K562 (cell line): ENCODE measurements around the gene KLHL34. TPM values are rescaled to one million over a fixed set of nuclear protein-coding genes. Genes with fewer than 3 reads are reported as not detected.

Experiments used
- ATAC-seq: fragments of 200-7000 bp; cut with Tn5 transposase; 3 replicates; pipeline ENCODE4 v1.9.1; 2020; ENCODE audit warnings: moderate library complexity
- BruUV-seq: library from RNA; stranded (reverse); fragments of 400-500 nt; replicated peaks from 2 replicates; lab custom pipeline; 2021; lab: Mats Ljungman, UMichigan
- CTCF ChIA-PET: fragments of 300-600 bp; formaldehyde crosslinking; extraction: SDS; loops from one replicate; lab custom pipeline; 2021; ENCODE audit warnings: low intra/inter-chr PET ratio; lab: Yijun Ruan, JAX
- POLR2A ChIA-PET: fragments of 300-600, 350-650 bp; sonication (Branson Sonifier 250); formaldehyde crosslinking; extraction: SDS; loops from one replicate; lab custom pipeline; 2021; ENCODE audit warnings: antibody characterized with exemption, inconsistent platforms; lab: Yijun Ruan, JAX
- DNase-seq, 4 experiments: peaks; one replicate each; pipeline versions ENCODE4 v3.0.0 to v3.0.0-alpha.2; 2011 to 2018; ENCODE audit warnings: low spot score in 3 of 4, mixed read lengths in 3 of 4; ENCODE audit errors: extremely low read depth in 1 of 4
- FAIRE-seq: peaks from 2 replicates; lab custom pipeline; 2011; peaks lifted over from hg19 to GRCh38; lab: Jason Lieb, UNC
- H2AFZ ChIP-seq: 2 replicates; pipeline ENCODE4 v1.6.0; 2011; ENCODE audit warnings: low read depth, low read length, control low read depth, inconsistent platforms
- H3K27ac ChIP-seq: fragments of 200-600 bp; 3 replicates; pipeline ENCODE4 v1.8.0; 2011; ENCODE audit warnings: low read depth, mild to moderate bottlenecking, control low read depth, inconsistent platforms, low read length, moderate library complexity, mixed read lengths; ENCODE audit errors: extremely low read depth
- H3K27me3 ChIP-seq, 2 experiments: fragments of 300-600 bp in 1 of 2; 2 replicates in 1 of 2; 3 replicates in 1 of 2; pipeline versions ENCODE4 v1.6.0 to v1.8.0; 2011; ENCODE audit warnings: inconsistent platforms in 2 of 2, low read length in 2 of 2, mild to moderate bottlenecking in 1 of 2, mixed read lengths in 1 of 2, moderate library complexity in 1 of 2; ENCODE audit not compliant: control insufficient read depth in 2 of 2, insufficient read depth in 2 of 2
- H3K36me3 ChIP-seq: fragments of 300-600 bp; 3 replicates; pipeline ENCODE4 v1.8.0; 2011; ENCODE audit warnings: mild to moderate bottlenecking, low read length, inconsistent platforms; ENCODE audit not compliant: control insufficient read depth, insufficient read depth
- H3K4me1 ChIP-seq, 2 experiments: fragments of 200-600 bp in 1 of 2; replicated peaks in 1 of 2; 2 replicates in 1 of 2; 3 replicates in 1 of 2; pipeline versions ENCODE4 v1.5.1 to v1.8.0; 2011; ENCODE audit warnings: inconsistent platforms in 2 of 2, low read length in 2 of 2, mild to moderate bottlenecking in 1 of 2, mixed read lengths in 1 of 2, moderate library complexity in 1 of 2; ENCODE audit not compliant: control insufficient read depth in 2 of 2, insufficient read depth in 2 of 2
- H3K4me2 ChIP-seq: 2 replicates; pipeline ENCODE4 v1.6.1; 2011; ENCODE audit warnings: low read length, control low read depth, inconsistent platforms, mixed read lengths; ENCODE audit not compliant: insufficient read depth
- H3K4me3 ChIP-seq: fragments of 200-600 bp; sonication (generic), shearing (Covaris generic); 2 replicates; pipeline ENCODE4 v1.5.1; 2016; ENCODE audit warnings: control low read depth, inconsistent platforms
- H3K79me2 ChIP-seq: fragments of 200-600 bp; 3 replicates; pipeline ENCODE4 v1.8.0; 2011; ENCODE audit warnings: low read length, inconsistent platforms; ENCODE audit not compliant: control insufficient read depth, insufficient read depth
- H3K9ac ChIP-seq, 2 experiments: 2 replicates each; pipeline versions ENCODE4 v1.6.0 to v1.6.1; 2011; ENCODE audit warnings: low read depth in 2 of 2, low read length in 2 of 2, control low read depth in 1 of 2, inconsistent platforms in 1 of 2, mild to moderate bottlenecking in 1 of 2, mixed read lengths in 1 of 2; ENCODE audit not compliant: insufficient read depth in 1 of 2
- H3K9me1 ChIP-seq: one replicate; pipeline ENCODE4 v1.6.0; 2011; ENCODE audit warnings: inconsistent platforms, mild to moderate bottlenecking, low read length, moderate library complexity; ENCODE audit not compliant: control insufficient read depth, insufficient read depth
- H3K9me3 ChIP-seq: replicated peaks from 2 replicates; pipeline ENCODE4 v1.5.1; 2011; ENCODE audit warnings: low read depth, low read length, inconsistent platforms; ENCODE audit not compliant: control insufficient read depth, insufficient read depth
- H4K20me1 ChIP-seq: replicated peaks from 2 replicates; pipeline ENCODE4 v1.6.1; 2011; ENCODE audit warnings: low read length, inconsistent platforms, mixed read lengths; ENCODE audit not compliant: control insufficient read depth, insufficient read depth
- ARNT ChIP-seq, 2 experiments: fragments of 450-650 bp; IDR thresholded peaks; 2 replicates each; pipeline ENCODE4 v1.6.1; 2016; ENCODE audit warnings: mild to moderate bottlenecking in 1 of 2
- CREB3L1 ChIP-seq: fragments of 450-650 bp; IDR thresholded peaks from 2 replicates; pipeline ENCODE4 v1.6.1; 2014; ENCODE audit warnings: low read depth, mild to moderate bottlenecking, moderate library complexity, borderline replicate concordance
- RBFOX2 ChIP-seq: fragments of 200-400 bp; formaldehyde crosslinking; IDR thresholded peaks from 2 replicates; pipeline ENCODE4 v1.6.1; 2017; ENCODE audit warnings: low read depth, mild to moderate bottlenecking, low read length, moderate library complexity
- RBM14 ChIP-seq: fragments of 200-400 bp; formaldehyde crosslinking; IDR thresholded peaks from 2 replicates; pipeline ENCODE4 v1.6.1; 2018; ENCODE audit warnings: low read depth, mild to moderate bottlenecking, low read length, moderate library complexity, borderline replicate concordance; ENCODE audit not compliant: insufficient read depth
- XRCC3 ChIP-seq: fragments of 450-650 bp; IDR thresholded peaks from 2 replicates; pipeline ENCODE4 v1.6.1; 2017; ENCODE audit warnings: mild to moderate bottlenecking, moderate library complexity
- ZC3H4 ChIP-seq: sonication (generic); formaldehyde crosslinking; IDR thresholded peaks from 2 replicates; pipeline ENCODE4 v1.9.0; 2021; ENCODE audit warnings: missing genetic modification reagents, borderline replicate concordance
- ZNF324 ChIP-seq: fragments of 250-450 bp; sonication (Bioruptor Pico); IDR thresholded peaks from 2 replicates; pipeline ENCODE4 v1.4.0; 2020; ENCODE audit warnings: mild to moderate bottlenecking
- ZNF699 ChIP-seq: fragments of 250-450 bp; sonication (Bioruptor Pico); IDR thresholded peaks from 2 replicates; pipeline ENCODE4 v1.8.0; 2021; ENCODE audit warnings: mild to moderate bottlenecking, moderate library complexity; ENCODE audit not compliant: insufficient replicate concordance
- WGBS: fragments of 100-300 bp; shearing (Covaris generic); methylation state at CpG from one replicate; pipeline ENCODE4 v1.1.6; 2016; ENCODE audit warnings: low coverage, mixed read lengths; ENCODE audit not compliant: insufficient coverage; ENCODE audit errors: missing lambda C conversion rate; 5-methylcytosine and 5-hydroxymethylcytosine counted together
- in situ Hi-C: fragments of 300-500 bp; cut with MboI; formaldehyde crosslinking; loops from 4 replicates; pipeline ENCODE4 v1.15.0; 2018; ENCODE audit warnings: inconsistent platforms, mixed read lengths
- intact Hi-C: fragments of 100-400 bp; cut with micrococcal nuclease; formaldehyde crosslinking; loops from 2 replicates; pipeline ENCODE4 v1.14.2; 2022
- polyA plus RNA-seq, 8 experiments: library from polyadenylated mRNA; depleted of rRNA in 4 of 8; stranded (reverse) in 5 of 8; unstranded in 3 of 8; fragments of >200 nt; fragmentation: Nextera tagmentation in 2 of 8; fragmentation: Illumina TruSeq in 1 of 8; extraction: Ambion mirVana in 2 of 8; extraction: Trizol in 1 of 8; gene quantifications; 2 replicates each; pipeline versions ENCODE4 v1.2.1 to v1.2.3, GENCODE V29; 2011 to 2014; ENCODE audit warnings: inconsistent platforms in 1 of 8, missing spikeins in 1 of 8
- total RNA-seq, 7 experiments: library from RNA; depleted of rRNA in 6 of 7; stranded (reverse); fragments of >200 nt in 6 of 7; fragmentation: Illumina TruSeq in 2 of 7; extraction: Trizol in 2 of 7; gene quantifications; 2 replicates each; pipeline versions ENCODE4 v1.2.1 to v1.2.3, GENCODE V29; 2011 to 2021; ENCODE audit warnings: low replicate concordance in 1 of 7

KLHL34 gene
- total and polyA plus RNA-seq, 9 of the 15 experiments (the other 6 are each of a cell fraction or from before 2014, with no cell fraction given) = not detected

- BruUV-seq = no TSS peak
- FAIRE-seq = no peak
Measured at GRCh38 chrX:21683941-21684340, 25.8 kb upstream of the KLHL34 start.

More at GRCh38 chrX:21683941-21684340, 25.8 kb upstream of the KLHL34 start:
- Histone ChIP-seq H2AFZ (no peak overlapping the region), H4K20me1 (no peaks in the 10 kb centered on the region), H3K4me1 (no peaks in the 10 kb centered on the region)
- DNase-seq = no peak
- POLR2A ChIA-PET = no interaction called here
- no peak for TF ChIP-seq ZNF324 (CRISPR knock-in tag)
- no peak for TF ChIP-seq ZC3H4
- TF ChIP-seq CREB3L1 = no peak
- no peak for TF ChIP-seq ARNT (IDR thresholded peaks at IDR 0.05)
- TF ChIP-seq ZNF699 (CRISPR knock-in tag) = no peak
- no peak for TF ChIP-seq RBM14
- no peak for TF ChIP-seq RBFOX2
- no peak for TF ChIP-seq XRCC3
- TF ChIP-seq, all 486 proteins: peak for 0
- Histone ChIP-seq H3K79me2 (no peaks in the 10 kb centered on the region), H3K4me3 (no peak overlapping the region), H3K9ac (no peak overlapping the region), H3K9me1 (no peaks in the 10 kb centered on the region), H3K36me3 (no peaks in the 10 kb centered on the region), H3K27me3 (no peaks in the 10 kb centered on the region), H3K27ac (no peak overlapping the region), H3K9me3 (no peaks in the 10 kb centered on the region), H3K4me2 (no peak overlapping the region)
- WGBS = 0% methylated on average over 1 of the region's 1 CpG
- in situ Hi-C loops (no loop called here), intact Hi-C loops (no loop called here)
- ATAC-seq = no peak
- CTCF ChIA-PET = no interaction called here
